ENCODE results near the gene MAGEC3.
"Not testable (repeated sequence)": the region's sequence is repeated elsewhere in the genome, so short reads cannot be mapped to it uniquely, and the experiment has no call there.

Gene MAGEC3, protein sequence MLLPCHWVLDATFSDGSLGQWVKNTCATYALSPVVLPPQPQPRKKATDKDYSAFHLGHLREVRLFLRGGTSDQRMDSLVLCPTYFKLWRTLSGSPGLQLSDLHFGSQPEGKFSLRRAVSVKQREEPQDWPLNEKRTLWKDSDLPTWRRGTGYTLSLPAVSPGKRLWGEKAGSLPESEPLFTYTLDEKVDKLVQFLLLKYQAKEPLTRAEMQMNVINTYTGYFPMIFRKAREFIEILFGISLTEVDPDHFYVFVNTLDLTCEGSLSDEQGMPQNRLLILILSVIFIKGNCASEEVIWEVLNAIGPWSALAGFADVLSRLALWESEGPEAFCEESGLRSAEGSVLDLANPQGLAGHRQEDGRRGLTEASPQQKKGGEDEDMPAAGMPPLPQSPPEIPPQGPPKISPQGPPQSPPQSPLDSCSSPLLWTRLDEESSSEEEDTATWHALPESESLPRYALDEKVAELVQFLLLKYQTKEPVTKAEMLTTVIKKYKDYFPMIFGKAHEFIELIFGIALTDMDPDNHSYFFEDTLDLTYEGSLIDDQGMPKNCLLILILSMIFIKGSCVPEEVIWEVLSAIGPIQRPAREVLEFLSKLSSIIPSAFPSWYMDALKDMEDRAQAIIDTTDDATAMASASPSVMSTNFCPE

DNA sequence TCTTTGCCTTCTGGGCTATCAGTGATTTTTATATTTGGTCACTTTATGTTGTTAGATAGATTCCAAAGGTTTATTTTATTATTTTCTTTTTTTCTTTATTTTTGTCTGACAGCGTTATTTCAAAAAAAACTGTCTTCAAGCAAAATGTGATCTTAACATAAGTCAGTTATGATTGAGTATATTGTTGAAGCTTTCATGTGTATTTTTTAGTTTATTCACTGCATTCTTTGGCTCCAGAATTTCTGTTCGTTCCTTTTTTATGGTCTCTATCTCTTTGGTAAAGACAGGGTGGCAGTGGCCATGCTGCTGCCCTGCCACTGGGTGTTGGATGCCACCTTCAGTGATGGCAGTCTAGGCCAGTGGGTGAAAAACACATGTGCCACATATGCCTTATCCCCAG is at the start of gene MAGEC3:
TSS of gene MAGEC3 (plus strand) at position 301 of the 400 bp plus-strand sequence. CDS start at position 301, 0 bp downstream.
- no peak for DNase-seq (ENCODE audit: low read depth in 2 of 2)

DNA sequence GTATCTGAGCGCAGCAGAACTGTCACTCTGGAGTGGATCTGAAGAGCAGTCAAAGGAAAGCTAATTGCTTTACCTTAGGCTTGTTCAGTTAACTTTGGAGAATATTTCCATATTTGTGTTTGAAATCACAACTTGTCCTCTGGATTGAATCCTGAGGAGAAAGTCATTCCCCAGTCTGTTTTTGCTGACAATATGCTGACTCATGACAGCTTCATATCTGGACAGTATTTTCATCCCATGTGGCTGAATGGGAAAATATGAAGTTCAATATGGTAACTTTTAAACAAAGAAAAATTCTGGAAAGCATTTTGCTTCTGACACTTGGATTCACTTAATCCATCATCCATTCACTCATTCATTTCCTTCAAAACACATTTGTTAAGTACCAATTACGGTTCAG is 46.3 kb upstream of the MAGEC3 start:
- DNase-seq (ENCODE audit: low read depth in 2 of 2) = no peak

DNA sequence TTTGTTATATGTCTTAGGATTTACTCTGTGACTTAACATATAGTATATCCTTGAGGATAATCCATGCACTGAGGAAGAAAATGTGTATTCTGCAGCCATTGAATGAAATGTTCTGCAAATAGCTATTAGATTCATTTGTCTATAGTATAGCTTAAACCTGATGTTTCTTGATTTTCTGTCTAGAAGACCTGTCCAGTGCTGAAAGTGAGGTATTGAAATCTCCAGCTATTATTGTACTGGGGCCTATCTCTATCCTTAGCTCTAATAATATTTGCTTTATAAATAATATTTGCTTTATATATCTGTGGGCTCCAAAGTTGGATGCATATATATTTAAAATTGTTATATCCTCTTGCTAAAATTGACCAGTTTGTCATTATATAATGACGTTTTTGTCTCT is 26.7 kb upstream of the MAGEC3 start:
- DNase-seq (ENCODE audit: low read depth in 2 of 2) = no peak

DNA sequence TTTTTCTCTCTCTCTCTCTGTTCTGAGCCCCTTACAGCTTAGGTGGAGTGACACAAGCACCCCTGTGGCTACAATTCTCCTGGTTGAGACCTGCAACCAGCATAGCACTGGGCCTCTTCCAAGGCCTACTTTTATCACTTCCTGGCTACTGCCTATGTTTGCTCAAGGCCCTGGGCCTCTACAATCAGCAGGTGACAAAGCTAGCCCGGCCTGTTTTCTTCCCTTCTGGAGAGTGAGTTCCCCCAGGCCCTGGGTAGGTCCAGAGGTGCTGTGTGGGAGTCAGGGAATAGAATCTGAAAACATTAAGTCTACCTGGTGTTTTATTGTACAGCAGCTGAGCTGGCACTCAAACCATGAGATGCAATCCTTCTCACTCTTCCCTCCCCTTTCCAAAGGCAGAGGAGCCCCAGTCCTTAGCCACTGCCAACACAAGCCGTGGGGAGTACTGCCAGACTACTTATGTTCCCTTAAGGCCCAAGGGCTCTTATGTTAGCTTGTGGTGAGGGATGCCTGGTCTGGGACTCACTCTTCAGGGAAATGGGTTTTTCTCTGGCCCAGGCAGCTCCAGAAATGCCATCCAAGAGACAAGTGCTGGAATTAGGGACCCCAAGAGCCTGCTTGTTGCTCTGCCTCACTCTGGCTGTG is 23.8 kb upstream of the MAGEC3 start:
- DNase-seq (ENCODE audit: low read depth in 2 of 2) = no peak

DNA sequence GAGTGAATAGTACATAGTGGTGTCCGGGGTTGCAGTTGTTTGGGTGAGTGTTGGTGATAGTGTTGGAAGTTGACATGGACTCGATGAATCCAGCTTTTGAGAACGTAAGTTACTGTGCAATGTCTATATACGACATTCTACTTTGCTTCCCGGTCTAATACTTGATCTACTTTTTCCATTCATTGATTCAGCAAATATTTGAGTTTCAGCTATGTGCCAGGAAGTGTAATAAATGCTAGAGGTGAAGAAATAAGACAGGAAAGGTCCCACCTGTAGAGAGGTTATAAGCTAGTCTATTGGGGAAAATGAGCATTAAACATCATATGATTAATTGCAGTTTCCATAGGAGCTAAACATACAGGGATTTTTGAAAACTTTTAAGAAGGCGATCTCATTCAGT is 22.2 kb upstream of the MAGEC3 start:
- no peak for DNase-seq (ENCODE audit: low read depth in 2 of 2)

DNA sequence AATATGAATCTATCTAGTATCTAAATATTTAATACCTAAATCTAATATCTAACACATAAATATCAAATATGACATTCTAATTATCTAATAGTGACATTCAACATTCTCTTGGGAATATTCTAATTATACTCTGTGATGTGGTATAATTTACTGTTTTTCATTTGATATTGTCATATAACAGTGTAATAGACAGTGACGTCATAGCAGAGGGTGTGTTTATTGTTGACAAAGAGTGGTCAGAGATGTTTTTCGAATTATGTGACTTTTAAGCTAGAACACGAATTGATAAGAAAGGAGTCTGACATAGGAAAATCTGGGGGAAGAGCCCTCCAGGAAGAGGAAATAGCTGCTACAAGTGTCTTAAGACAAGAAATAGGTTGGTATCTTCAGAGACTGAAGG is 5.9 kb upstream of the MAGEC3 start:
- no peak for DNase-seq (ENCODE audit: low read depth in 2 of 2)

DNA sequence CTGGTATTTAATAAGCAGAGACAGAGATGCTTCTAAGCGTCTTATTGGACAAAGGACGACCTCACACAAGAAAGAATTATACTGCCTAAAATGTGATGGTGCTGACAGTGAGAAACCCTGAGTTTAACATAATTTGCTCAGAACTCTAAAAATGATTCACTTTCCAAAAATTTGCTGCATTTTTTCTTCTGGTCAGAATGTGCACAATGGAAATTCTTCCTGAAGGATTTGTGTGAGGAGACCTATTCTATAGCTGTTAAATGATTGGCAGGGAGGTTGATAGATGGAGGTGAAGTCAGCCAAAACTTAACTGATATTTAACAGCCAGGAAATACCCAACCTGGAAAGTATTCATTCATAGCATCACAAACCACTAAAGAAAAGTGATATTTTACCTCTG is 1.7 kb downstream of the MAGEC3 start:
- DNase-seq (ENCODE audit: low read depth in 2 of 2) = no peak

DNA sequence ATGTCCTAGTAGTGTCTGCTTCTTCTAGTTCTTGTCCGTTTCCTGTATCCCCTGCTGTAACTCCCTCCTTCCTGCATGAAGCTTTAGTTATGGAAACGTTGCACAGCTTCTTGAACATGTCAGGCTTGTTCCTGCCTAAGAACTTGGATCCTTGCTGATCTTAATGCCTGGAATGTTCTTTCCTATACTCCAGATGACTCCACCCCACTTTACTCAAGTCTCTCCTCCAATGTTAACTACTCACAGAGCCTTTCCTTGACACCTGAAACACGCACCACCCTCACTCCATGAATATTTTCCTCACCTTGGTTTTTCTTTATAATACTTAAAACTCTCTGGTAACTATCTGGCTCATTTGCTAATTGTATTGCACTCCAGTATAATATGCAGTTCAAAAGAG is 19.4 kb downstream of the MAGEC3 start:
- no peak for DNase-seq (ENCODE audit: low read depth in 2 of 2)

DNA sequence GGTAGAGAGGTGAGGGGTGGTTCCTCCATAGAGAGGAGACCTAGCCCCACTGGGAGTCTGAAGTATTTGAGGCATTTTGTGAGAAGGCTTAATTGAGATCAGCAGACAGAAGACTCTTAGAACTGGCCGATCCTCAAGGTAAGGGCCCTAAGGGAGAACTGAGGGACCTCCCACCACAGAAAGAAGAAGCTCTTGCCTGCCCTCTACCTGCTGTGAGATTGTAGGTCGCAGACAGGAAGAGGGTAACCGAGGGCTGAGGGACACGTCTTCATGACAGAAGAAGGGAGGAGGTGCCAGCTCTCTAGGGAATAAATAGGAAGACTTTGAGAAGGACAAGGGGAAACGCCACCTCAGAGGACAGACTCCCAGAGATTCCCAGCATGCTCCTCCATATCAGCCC is 41.5 kb downstream of the MAGEC3 start:
- no peak for DNase-seq (ENCODE audit: low read depth in 2 of 2)

DNA sequence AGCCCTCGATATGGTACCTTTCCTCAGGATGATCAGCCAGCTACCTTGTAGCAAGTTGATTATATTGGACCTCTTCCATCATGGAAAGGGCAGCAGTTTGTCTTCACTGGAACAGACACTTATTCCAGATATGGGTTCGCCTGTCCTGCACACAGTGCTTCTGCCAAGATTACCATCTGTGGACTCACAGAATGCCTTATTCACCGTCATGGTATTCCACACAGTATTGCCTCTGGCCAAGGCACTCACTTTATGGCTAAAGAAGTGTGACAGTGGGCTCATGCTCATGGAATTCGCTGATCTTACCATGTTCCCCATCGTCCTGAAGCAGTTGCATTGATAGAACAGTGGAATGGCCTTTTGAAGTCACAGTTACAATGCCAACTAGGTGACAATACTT is 50.7 kb downstream of the MAGEC3 start:
- DNase-seq (ENCODE audit: low read depth in 2 of 2) = not testable (repeated sequence)

DNA sequence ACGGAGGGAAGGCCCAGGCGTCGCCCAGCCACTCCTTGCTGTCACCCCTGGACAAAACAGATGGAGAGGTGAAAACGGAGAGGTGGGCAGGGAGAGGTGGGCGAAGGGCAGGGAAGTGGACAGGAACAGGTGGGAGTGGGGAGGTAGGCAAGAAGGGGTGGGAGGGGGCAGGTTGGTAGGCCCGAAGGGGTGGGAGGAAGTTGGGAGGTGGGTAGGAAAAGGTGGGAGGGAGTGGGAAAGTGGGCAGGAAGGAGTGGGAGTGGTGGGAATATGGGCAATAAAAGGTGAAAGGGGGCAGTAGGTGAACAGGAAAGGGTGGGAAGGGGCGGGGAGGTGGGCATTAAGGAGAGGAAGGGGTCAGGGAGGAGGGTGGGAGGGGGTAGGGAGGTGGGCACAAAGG is 56.6 kb downstream of the MAGEC3 start:
- no peak for DNase-seq (ENCODE audit: low read depth in 2 of 2)

DNA sequence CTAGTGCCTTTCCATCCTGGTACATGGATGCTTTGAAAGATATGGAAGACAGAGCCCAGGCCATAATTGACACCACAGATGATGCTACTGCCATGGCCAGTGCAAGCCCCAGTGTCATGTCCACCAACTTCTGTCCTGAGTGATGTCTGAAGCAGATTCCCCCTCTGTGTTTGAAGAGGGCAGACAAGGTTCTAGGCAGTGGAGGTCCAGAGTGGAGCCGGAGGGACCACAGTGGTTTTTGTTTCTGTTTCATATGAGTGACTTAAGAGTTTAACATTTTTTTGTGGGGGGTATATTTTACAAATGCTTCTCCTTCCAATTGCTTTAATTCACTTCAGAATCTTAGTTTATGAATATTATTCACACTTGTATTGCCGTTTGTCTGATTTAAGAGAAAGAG is 59.6 kb downstream of the MAGEC3 start:
- DNase-seq (ENCODE audit: low read depth in 2 of 2) = no peak

DNA sequence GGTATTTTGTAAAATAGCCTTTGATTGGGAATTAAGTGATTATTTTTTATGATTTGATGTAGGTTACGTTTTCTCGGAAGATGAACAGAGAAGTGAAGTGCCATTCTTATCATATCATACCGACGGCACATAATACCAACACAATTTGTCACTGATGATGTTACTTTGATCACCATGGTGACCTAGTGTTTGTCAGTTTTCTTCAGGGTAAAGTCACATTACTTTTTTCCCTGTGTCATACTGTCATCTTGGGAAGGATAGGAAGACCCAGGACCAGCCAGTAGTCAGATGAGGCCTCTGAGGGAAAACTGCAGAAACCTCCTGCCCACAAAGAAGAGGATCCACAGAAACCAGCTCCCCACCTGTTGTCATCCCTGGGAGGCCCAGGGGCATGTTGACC is 64.2 kb downstream of the MAGEC3 start:
- no peak for DNase-seq (ENCODE audit: low read depth in 2 of 2)

DNA sequence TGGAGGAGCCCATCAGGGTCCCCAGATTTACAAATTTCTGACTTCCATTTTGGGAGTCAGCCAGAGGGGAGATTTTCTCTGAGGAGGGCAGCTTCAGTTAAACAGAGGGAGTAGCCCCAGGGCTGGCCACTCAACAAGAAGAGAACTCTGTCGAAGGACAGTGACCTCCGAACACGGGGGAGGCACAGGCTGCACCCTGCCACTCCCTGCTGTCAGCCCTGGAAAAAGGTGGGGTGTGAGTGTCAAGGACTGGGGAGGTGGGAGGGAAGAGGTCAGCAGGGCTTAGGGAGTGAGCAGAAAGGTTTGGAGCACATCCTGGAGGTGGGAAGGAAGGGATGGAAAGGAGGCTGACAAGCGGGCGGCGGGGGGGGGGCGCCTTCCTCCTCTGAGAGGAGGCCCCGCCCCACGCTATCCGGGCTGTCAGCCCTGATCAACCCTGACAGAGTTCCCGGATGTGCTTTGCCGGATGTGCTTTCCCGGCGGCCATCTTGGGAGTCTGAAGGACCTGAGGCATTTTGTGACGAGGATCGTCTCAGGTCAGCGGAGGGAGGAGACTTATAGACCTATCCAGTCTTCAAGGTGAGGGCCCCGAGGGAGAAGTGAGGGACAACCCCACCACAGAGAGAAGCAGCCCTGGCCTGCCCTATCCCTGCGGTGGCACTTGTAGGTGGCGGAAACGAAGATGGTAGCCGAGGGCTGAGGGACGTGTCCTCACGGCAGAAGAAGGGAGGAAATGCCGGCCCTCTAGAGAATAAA is 65.5 kb downstream of the MAGEC3 start, which contains the start of gene MAGEC1:
TSS of gene MAGEC1 (plus strand) at position 495 of the 756 bp plus-strand sequence. CDS start 1,179 bp downstream, outside the sequence.
- no peak for DNase-seq (ENCODE audit: low read depth in 2 of 2)

DNA sequence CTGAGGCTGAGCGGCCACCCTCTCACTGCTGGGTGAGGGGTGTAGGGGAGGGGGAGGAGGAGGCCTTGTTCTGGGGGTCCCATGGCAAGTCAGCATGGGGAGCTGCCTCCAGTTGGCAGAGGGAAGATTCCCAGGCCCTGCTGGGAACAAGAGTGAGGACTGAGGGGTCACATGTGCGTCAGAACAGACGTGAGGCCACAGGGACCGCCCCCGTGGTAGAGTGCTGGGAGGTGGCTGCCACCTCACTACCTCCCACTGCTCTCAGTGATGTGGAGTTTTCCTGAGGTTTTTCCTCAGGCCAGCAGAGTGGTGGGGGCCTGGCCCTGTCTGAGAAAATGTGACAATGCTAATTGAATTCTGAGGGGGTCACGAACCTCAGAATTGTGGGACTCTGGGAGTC is 66.1 kb downstream of the MAGEC3 start:
- DNase-seq (ENCODE audit: low read depth in 2 of 2) = no peak

DNA sequence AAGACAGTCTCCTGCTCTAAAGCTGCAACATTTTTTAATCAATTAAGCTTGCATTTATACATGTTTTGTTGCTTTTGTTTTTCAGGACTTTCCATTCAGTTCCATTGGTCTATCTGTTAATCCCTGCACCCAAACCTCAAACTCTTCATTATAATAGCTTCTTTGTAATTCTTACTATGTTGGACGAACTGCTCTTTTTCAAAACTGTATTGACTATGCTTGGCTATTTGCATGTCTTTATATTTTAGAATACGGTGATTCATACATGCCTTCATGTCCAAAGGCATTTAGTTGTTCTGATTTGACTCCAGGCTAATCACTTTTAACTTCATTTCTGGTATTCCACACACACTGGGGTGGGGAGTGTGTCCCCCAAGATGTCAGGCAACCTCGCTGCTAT is 79.7 kb downstream of the MAGEC3 start:
- no peak for DNase-seq (ENCODE audit: low read depth in 2 of 2)

DNA sequence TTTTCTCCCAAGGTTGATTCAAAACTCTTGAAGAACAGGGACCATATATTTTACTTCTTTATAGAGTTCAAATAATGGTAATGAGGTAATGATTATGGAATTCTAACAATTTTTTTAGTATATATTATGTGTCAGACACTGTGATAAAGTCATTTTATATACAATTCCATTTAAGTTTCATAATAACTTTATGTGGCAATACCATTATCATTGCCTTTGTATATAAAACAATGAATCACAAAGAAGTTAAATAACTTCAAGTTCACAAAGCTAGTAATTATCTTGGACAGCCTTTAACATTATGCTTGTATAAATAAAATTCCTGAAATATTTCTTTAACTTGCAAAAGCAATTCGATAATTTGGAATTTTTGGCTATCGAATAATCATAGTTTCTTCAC is 86.2 kb downstream of the MAGEC3 start:
- no peak for DNase-seq (ENCODE audit: low read depth in 2 of 2)

DNA sequence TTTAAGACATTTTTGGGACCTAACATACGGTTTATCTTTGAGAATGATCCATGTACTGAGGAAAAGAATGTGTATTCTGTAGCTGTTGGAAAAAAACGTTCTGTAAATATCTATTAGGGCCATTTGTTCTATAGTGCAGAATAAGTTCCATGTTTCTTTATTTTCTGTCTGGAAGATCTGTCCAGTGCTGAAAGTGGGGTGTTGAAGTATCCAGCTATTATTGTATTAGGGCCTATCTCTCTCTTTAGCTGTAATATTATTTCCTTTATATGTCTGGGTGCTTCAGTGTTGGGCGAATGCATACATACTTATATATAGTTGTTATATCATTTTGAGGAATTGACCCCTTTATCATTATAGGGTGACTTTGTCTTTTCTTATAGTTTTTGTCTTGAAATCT is 90.3 kb downstream of the MAGEC3 start:
- DNase-seq (ENCODE audit: low read depth in 2 of 2) = no peak

DNA sequence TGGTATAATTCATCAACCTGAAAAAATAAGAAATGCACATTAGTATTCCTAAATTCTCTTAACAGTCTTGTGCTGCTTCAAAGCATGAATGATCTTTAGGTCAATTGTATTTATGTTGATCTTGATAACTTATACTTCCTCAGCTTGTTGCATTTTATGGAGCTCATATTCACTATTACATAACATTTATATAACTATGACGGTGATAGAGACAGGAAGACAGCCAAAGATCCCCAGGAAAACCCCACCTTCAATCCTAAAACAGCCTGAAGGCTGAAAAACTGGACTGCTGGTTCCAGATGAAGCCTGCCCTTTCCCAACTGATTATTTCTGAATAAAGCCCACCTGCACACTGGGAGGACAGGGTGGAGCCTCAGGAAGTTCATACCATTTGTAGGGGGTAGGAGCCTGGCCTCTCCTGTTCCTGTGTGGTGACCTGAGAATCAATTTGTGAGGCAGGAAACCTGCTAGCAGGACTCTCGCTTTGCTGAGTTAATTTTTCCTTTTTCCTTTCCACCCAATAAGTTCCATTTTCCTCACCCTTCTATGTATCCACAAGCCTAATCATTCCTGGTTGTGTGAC is 96.0 kb downstream of the MAGEC3 start:
- no peak for DNase-seq (ENCODE audit: low read depth in 2 of 2)

DNA sequence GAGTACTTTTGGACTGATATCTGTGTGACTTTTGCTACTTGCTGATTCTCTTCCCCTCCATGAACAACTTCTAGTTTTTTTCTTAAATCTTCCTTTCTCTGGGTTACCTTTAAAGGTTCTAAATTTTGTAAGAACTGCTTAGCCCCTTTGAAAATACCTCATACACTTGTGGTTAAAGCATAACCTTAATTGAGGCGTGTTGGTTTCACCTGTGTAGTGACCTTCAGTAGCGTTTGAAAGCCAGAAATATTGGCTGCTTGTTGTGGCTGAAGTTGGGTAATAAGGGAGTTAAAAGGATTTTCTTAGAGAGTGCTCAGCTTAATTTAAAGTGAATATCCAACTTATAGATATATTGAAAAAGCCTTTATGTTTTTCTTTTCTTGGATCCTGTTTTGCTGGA is 97.5 kb downstream of the MAGEC3 start:
- DNase-seq (ENCODE audit: low read depth in 2 of 2) = no peak

DNA sequence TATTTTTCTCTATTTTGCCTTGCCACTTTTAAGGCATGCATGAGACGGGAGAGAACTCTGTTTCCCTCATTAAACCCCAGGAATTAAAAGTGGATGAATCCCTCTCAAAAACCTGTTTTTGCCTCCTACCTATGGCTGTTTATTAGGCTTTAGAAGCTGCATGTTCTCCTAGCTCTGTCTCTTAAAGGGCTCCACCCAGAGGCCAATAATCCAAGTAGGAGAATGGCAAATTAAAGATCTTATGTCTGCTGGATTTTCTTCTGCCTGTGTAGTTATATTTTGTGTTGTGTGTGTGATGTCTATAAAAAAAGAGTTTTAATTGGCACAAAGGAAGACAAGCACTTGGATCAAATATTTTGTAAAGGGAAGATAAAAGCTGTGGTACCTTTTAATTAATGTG is 98.0 kb downstream of the MAGEC3 start:
- no peak for DNase-seq (ENCODE audit: low read depth in 2 of 2)

DNA sequence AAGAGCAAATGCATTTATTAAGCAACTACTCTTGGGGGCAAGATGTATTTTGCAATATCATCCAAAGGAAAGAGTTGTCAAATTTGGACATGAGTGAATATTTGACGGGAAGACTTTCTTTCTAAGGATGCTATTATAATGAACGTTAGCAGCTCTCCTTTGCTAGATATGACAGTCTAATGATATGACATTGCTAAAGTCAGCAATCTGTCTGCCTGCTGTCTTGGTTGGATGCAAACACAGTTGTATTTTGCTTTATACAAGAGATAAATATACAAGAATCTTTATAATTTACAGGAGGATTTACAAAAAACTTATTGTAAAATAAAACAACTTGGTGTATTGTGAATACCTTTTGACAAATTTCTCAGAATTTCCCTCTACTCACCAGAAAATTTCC is 103.1 kb downstream of the MAGEC3 start:
- DNase-seq (ENCODE audit: low read depth in 2 of 2) = no peak
